Measurements from ENCODE around the gene MRGPRD. TPM values are rescaled to one million over a fixed set of nuclear protein-coding genes. Genes with fewer than 3 reads are reported as not detected.

MRGPRD gene
- total and polyA plus RNA-seq, 10 of the 15 experiments (the other 5 are each of a cell fraction or from before 2014, with no cell fraction given): not detected

- no peaks in the 10 kb centered on the region for H3K4me1 ChIP-seq (ENCODE audit: control insufficient read depth, insufficient read depth, low read length)
- ChIA-PET POLR2A (no interaction called here), CTCF (no interaction called here), SMC1A (ENCODE audit: uncharacterized antibody, unreplicated experiment) (no interaction called here), RAD21 (ENCODE audit: unreplicated experiment) (no interaction called here)
- H3K36me3 ChIP-seq (ENCODE audit: control insufficient read depth in 2 of 2, insufficient read depth in 2 of 2, low read length in 1 of 2): no peaks in the 10 kb centered on the region
- H3K4me3 ChIP-seq: no peak overlapping the region
- no peak overlapping the region for H3K27ac ChIP-seq (ENCODE audit: control insufficient read depth, insufficient read depth)
- intact Hi-C loops (cut with micrococcal nuclease; ENCODE audit: unreplicated experiment) (no loop called here), in situ Hi-C loops (cut with MboI) (no loop called here)
- H4K20me1 ChIP-seq (ENCODE audit: control insufficient read depth, insufficient read depth): no peaks in the 10 kb centered on the region
- no peak overlapping the region for H3K4me2 ChIP-seq (ENCODE audit: control insufficient read depth, insufficient read depth)
- H3K9ac ChIP-seq (ENCODE audit: control insufficient read depth, insufficient read depth, low read length): no peak overlapping the region
- FAIRE-seq: no peak
- peaks cover 0 to 1% of the 10 kb centered on the region in 2 experiments; a peak in 2 of 4 replicates for H3K27me3 ChIP-seq (replicated peaks in 1 of 2; ENCODE audit: control insufficient read depth in 2 of 2, insufficient read depth in 2 of 2, low read length in 1 of 2)
- no TSS peak for BruUV-seq (replicated peaks)
- whole genome bisulfite sequencing (ENCODE audit: insufficient coverage, insufficient replicate concordance, low lambda C conversion rate, missing lambda C conversion rate): 39% methylated on average over 10 of the region's 10 CpGs
- H2AFZ ChIP-seq (ENCODE audit: control insufficient read depth, low read depth, low read length): no peak overlapping the region
- ATAC-seq: no peak
- TF ChIP-seq SKIL (IDR thresholded peaks at IDR 0.05; ENCODE audit: low read depth, poor library complexity, severe bottlenecking): no peak
- no peak for TF ChIP-seq EED (IDR thresholded peaks at IDR 0.05; ENCODE audit: low read depth)
- no peak for TF ChIP-seq MYB (IDR thresholded peaks at IDR 0.05; ENCODE audit: borderline replicate concordance, low read depth, low read length)
- no peak for TF ChIP-seq BACH1 (IDR thresholded peaks at IDR 0.05; ENCODE audit: borderline replicate concordance)
- TF ChIP-seq NFIC (IDR thresholded peaks at IDR 0.05; ENCODE audit: low read depth, low read length): no peak
- no peak for TF ChIP-seq REST (IDR thresholded peaks at IDR 0.05; ENCODE audit: low read depth, low read length)
- TF ChIP-seq RELA (IDR thresholded peaks at IDR 0.05; ENCODE audit: borderline replicate concordance, partially characterized antibody): no peak
- no peak for TF ChIP-seq ZBTB4 (CRISPR knock-in tag; IDR thresholded peaks at IDR 0.05)
- no peak for TF ChIP-seq SMARCA5 (IDR thresholded peaks at IDR 0.05)
- no peak for TF ChIP-seq MYC (IDR thresholded peaks at IDR 0.05; ENCODE audit: insufficient read depth, insufficient read length, insufficient replicate concordance, low read length, severe bottlenecking)
- no peaks in the 10 kb centered on the region for H3K79me2 ChIP-seq (ENCODE audit: control insufficient read depth, insufficient read depth, low read length)
- DNase-seq (ENCODE audit: low read depth, low spot score): no peak
- H3K9me3 ChIP-seq (replicated peaks; ENCODE audit: control insufficient read depth, insufficient read depth, low read length): no peaks in the 10 kb centered on the region
Measured at GRCh38 chr11:69017951-69018350, 37.2 kb upstream of the MRGPRD start.

Data from GM12878 (cell line).